Dedifferentiated amniotic fluid mesenchymal stem cell (primary cell): ENCODE data around the gene SEMA5A.

Experiments
- DNase-seq: peaks from one replicate; pipeline ENCODE4 v3.0.0-alpha.2; 2016; ENCODE audit errors: extremely low spot score

SEMA5A gene

DNA sequence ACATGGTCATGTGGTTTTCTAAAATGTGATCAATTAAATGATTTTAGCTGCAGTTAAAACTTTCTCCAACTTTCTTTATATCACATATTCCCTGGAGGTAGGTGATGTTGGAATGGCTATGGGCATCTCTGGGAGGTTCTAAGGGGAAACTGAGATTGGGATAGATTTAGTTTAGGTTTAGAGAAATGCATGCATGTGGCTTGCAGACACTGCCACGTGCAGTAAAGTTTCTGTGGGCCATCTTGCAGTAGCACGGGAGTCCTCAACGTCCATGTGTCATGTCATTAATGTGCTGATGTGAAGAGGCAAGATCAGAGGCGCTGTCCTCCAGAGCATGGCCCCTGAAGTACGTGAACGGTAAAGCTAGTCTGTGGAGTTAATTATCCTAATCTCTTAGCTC lies 532.7 kb downstream of the SEMA5A start:
- DNase-seq = no peak

DNA sequence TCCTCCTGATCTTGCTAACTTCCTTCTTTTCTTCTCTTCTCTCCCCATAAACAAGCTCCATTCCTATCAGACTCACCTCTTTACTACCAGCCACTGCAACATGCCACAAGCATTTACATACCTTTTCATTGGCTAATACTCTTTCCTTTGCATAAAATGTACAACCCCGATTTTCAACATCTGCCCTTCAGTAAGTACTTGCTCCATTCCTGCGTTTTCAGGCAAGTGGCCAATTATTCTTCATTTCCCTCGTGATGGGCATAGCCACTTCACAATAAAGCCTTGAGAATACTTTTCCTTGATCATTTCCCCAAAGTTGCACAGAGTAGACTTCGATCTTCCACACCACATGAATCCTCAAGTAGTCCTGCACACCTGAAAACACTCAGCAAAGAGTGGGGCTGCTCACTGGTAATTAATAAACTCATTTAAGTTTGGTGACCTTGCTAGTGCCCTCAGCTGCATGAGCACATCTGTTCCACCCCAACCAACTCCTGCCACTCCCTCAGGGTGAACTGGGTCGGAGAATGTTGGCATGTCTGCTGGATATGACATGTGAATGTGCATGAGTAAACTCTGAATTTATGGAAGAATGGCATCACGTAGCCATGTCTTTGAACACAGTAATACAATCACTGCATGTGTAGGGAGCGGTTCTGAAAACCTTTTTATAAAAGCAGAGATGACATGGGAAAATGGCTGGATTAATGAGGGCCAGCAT lies 535.8 kb downstream of the SEMA5A start:
- DNase-seq = no peak

DNA sequence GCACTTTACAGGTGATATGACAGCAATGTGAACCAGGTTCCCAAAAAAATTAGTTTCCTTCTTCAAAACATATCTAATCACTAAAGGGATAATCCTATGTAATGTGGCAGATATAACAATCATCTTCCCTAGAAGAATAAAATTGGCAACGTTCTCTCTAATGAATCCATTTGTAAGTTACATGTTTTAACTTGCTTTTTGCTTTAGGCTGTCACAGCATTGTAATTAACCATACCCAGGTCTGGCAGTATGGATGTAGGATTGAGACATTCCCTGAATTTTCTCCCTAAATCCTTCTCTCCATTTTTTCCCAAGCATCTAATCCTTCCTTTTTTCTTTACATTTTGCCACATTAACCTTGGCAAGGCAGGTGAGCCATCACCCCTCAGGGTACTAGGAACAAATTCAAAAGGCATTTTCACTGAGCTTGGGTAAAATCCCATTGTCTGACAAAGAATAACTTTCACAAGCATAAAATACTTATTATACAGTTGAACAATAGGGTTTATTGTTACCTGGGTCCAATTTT lies 548.3 kb downstream of the SEMA5A start:
- no peak for DNase-seq

DNA sequence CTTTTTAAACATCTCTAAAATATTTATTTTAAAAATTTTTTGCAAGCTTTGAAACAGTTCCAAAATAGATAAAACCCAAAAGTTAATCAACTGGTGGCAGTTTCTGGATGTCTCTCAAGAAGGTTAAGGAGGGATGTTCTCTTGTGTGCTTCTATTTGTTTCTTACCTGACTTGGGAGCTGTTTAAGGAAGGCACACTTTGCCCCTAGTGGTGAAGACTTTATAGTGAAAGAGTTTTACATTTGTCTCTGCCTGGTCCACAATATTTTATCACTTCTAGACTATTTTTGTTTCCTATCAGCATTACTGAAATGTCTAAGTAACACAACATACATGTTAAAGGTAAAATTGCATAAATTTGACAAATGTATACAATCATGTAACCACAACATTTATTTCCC lies 552.8 kb downstream of the SEMA5A start:
- no peak for DNase-seq
